Esophagus squamous epithelium (tissue), 4 donors: Measurements from ENCODE around the gene TAF12.

Experiments
- POLR2A ChIP-seq, 4 donors: fragments of 450-650 bp; IDR thresholded peaks; one replicate each; pipeline ENCODE4 v1.6.1; 2017; ENCODE audit warnings: antibody characterized with exemption in 4 of 4, mild to moderate bottlenecking in 4 of 4, moderate library complexity in 3 of 4
- TF ChIP-seq, protein P1 (sequence below), 6 experiments: fragments of 450-650 bp in 4 of 6; fragments of 200-600 bp in 2 of 6; sonication (generic) in 2 of 6; IDR thresholded peaks; one replicate each; pipeline ENCODE4 v1.5.1; 2016 to 2019; ENCODE audit warnings: antibody characterized with exemption in 6 of 6, mild to moderate bottlenecking in 4 of 6, moderate library complexity in 4 of 6

GRCh38 chr1:28577738-28578536 lies 64.9 kb downstream of the TAF12 start:
- TF ChIP-seq, protein P1, sequence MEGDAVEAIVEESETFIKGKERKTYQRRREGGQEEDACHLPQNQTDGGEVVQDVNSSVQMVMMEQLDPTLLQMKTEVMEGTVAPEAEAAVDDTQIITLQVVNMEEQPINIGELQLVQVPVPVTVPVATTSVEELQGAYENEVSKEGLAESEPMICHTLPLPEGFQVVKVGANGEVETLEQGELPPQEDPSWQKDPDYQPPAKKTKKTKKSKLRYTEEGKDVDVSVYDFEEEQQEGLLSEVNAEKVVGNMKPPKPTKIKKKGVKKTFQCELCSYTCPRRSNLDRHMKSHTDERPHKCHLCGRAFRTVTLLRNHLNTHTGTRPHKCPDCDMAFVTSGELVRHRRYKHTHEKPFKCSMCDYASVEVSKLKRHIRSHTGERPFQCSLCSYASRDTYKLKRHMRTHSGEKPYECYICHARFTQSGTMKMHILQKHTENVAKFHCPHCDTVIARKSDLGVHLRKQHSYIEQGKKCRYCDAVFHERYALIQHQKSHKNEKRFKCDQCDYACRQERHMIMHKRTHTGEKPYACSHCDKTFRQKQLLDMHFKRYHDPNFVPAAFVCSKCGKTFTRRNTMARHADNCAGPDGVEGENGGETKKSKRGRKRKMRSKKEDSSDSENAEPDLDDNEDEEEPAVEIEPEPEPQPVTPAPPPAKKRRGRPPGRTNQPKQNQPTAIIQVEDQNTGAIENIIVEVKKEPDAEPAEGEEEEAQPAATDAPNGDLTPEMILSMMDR (IDR thresholded peaks at IDR 0.05): no peak
- TF ChIP-seq POLR2A (IDR thresholded peaks at IDR 0.05): no peak
